ENCODE measurements around the gene ADD1. TPM values are rescaled to one million over a fixed set of nuclear protein-coding genes. Genes with fewer than 3 reads are reported as not detected.

ADD1 gene
- total RNA-seq, 1 donor from 2014 or later, result 274 TPM

DNA sequence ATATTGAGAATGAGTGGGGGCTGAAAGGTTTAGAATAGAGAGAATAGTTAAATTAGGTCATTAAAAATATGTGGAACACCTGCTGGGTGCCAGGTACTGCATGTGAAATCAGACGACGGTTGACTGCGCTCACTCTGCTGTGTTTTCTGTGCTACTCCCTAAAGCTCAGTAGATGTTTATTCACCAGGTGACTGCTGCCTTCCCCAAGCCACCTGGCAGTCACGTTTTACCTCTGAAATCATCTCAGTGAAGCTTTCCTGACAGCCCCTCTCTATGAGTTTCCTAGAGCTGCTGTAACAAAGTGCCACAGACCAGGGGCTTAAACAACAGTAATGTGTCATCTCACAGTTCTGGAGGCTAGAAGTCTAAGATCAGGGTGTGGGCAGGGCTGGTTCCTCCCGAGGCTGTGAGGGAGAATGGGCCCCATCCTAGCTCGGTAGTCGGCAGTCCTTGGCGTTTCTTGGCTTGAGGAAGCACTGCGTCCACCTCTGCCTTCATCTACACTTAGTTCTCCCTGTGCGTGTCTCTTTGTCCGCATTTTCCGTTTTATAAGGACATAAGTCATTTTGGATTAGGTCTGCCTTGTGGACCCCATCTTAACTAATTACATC is 25.3 kb downstream of the ADD1 start:
- H3K27ac Mint-ChIP-seq (ENCODE audit: unreplicated experiment), result peak overlapping the region; percentile 51
- no peaks in the 10 kb centered on the region for H3K9me3 Mint-ChIP-seq (ENCODE audit: unreplicated experiment)
- no peak for DNase-seq (ENCODE audit: extremely low spot score, unreplicated experiment)
- H3K4me1 Mint-ChIP-seq (ENCODE audit: unreplicated experiment), result peaks cover 56% of the 10 kb centered on the region
- H3K27me3 Mint-ChIP-seq (ENCODE audit: unreplicated experiment), result no peaks in the 10 kb centered on the region
- no peak overlapping the region for H3K4me3 Mint-ChIP-seq (ENCODE audit: unreplicated experiment)
- TF ChIP-seq, protein P1, sequence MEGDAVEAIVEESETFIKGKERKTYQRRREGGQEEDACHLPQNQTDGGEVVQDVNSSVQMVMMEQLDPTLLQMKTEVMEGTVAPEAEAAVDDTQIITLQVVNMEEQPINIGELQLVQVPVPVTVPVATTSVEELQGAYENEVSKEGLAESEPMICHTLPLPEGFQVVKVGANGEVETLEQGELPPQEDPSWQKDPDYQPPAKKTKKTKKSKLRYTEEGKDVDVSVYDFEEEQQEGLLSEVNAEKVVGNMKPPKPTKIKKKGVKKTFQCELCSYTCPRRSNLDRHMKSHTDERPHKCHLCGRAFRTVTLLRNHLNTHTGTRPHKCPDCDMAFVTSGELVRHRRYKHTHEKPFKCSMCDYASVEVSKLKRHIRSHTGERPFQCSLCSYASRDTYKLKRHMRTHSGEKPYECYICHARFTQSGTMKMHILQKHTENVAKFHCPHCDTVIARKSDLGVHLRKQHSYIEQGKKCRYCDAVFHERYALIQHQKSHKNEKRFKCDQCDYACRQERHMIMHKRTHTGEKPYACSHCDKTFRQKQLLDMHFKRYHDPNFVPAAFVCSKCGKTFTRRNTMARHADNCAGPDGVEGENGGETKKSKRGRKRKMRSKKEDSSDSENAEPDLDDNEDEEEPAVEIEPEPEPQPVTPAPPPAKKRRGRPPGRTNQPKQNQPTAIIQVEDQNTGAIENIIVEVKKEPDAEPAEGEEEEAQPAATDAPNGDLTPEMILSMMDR (IDR thresholded peaks at IDR 0.05), result no peak
- H3K36me3 Mint-ChIP-seq (ENCODE audit: unreplicated experiment), result peaks cover 4% of the 10 kb centered on the region

DNA sequence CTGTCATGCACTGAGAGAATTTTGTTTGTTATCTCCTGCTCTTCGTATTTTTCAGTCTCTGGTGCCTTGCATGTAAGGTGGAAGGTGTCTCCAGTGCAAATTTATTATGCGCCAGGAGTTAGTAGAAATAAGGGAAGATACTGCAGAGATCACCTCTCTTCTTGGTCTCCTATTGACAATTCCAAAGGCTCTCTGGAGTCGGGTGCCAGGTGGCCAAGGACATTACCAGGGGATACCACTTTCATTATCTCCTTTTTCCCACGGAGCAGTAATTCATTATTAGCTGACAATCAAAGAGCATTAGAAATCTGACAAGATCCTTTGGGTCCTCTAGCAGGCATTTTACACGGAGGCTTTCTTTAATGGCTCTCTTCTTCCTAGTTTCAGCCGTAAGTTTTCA is 26.0 kb downstream of the ADD1 start:
- H3K4me1 Mint-ChIP-seq (ENCODE audit: unreplicated experiment), result peaks cover 57% of the 10 kb centered on the region
- no peaks in the 10 kb centered on the region for H3K27me3 Mint-ChIP-seq (ENCODE audit: unreplicated experiment)
- DNase-seq (ENCODE audit: extremely low spot score, unreplicated experiment), result no peak
- H3K4me3 Mint-ChIP-seq (ENCODE audit: unreplicated experiment), result no peak overlapping the region
- H3K36me3 Mint-ChIP-seq (ENCODE audit: unreplicated experiment), result peaks cover 4% of the 10 kb centered on the region
- no peaks in the 10 kb centered on the region for H3K9me3 Mint-ChIP-seq (ENCODE audit: unreplicated experiment)
- H3K27ac Mint-ChIP-seq (ENCODE audit: unreplicated experiment), result peak overlapping the region; percentile 51
- TF ChIP-seq, protein P1 (IDR thresholded peaks at IDR 0.05), result no peak

GRCh38 chr4:2870082-2870481 is 26.4 kb downstream of the ADD1 start:
- peaks cover 4% of the 10 kb centered on the region for H3K36me3 Mint-ChIP-seq (ENCODE audit: unreplicated experiment)
- no peaks in the 10 kb centered on the region for H3K9me3 Mint-ChIP-seq (ENCODE audit: unreplicated experiment)
- no peak for DNase-seq (ENCODE audit: extremely low spot score, unreplicated experiment)
- TF ChIP-seq, protein P1 (IDR thresholded peaks at IDR 0.05), result no peak
- H3K4me1 Mint-ChIP-seq (ENCODE audit: unreplicated experiment), result peaks cover 53% of the 10 kb centered on the region
- no peak overlapping the region for H3K4me3 Mint-ChIP-seq (ENCODE audit: unreplicated experiment)
- peak overlapping the region; percentile 51 for H3K27ac Mint-ChIP-seq (ENCODE audit: unreplicated experiment)
- H3K27me3 Mint-ChIP-seq (ENCODE audit: unreplicated experiment), result no peaks in the 10 kb centered on the region

DNA sequence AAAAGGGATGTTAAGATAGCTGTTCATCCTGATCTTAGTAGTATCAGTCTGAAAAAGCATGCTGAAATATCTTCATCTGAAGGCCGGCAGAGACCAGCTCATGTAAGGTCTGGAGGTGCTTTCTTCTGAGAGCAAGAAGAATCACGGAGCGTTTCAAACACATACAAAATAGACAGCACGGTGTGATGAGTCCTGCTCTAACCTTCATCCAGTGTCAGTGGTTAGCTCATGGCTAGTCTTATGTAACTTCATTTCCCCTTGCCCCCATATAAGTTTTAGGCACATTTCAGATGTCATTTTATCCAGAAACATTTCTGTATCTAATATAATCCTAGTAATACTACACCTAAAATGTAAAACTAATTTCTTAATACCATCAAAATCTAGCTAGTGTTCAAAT is 27.8 kb downstream of the ADD1 start:
- H3K27me3 Mint-ChIP-seq (ENCODE audit: unreplicated experiment), result no peaks in the 10 kb centered on the region
- H3K27ac Mint-ChIP-seq (ENCODE audit: unreplicated experiment), result peak overlapping the region; percentile 62
- peaks cover 8% of the 10 kb centered on the region for H3K36me3 Mint-ChIP-seq (ENCODE audit: unreplicated experiment)
- H3K9me3 Mint-ChIP-seq (ENCODE audit: unreplicated experiment), result no peaks in the 10 kb centered on the region
- peaks cover 45% of the 10 kb centered on the region for H3K4me1 Mint-ChIP-seq (ENCODE audit: unreplicated experiment)
- H3K4me3 Mint-ChIP-seq (ENCODE audit: unreplicated experiment), result no peak overlapping the region
- no peak for DNase-seq (ENCODE audit: extremely low spot score, unreplicated experiment)
- TF ChIP-seq, protein P1 (IDR thresholded peaks at IDR 0.05), result no peak

DNA sequence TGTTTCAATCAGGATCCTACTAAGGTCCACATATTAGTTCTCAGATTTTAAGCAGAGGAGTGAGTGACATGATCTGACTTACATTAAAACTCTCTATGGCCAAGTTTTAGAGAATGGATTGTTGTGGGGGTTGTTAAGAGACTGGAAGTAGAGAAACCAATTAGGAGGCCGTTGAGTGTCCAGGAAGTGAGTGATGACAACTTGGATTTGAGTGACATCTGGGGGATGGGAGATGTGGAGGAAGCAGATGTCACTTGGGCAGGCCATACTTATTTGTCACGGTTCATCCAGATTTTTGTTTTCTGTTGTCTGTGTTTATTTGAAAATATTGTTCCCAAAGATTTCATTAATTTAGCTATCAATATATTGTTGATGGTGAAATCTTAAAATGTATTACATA is 28.3 kb downstream of the ADD1 start:
- peaks cover 43% of the 10 kb centered on the region for H3K4me1 Mint-ChIP-seq (ENCODE audit: unreplicated experiment)
- TF ChIP-seq, protein P1 (IDR thresholded peaks at IDR 0.05), result no peak
- H3K9me3 Mint-ChIP-seq (ENCODE audit: unreplicated experiment), result no peaks in the 10 kb centered on the region
- H3K27me3 Mint-ChIP-seq (ENCODE audit: unreplicated experiment), result no peaks in the 10 kb centered on the region
- H3K36me3 Mint-ChIP-seq (ENCODE audit: unreplicated experiment), result peaks cover 9% of the 10 kb centered on the region
- no peak overlapping the region for H3K4me3 Mint-ChIP-seq (ENCODE audit: unreplicated experiment)
- peak overlapping the region; percentile 62 for H3K27ac Mint-ChIP-seq (ENCODE audit: unreplicated experiment)
- DNase-seq (ENCODE audit: extremely low spot score, unreplicated experiment), result no peak

Measured in osteocyte (in vitro differentiated cells).